Measurements from ENCODE around the gene MOXD1.
"Not testable (repeated sequence)": the region's sequence is repeated elsewhere in the genome, so short reads cannot be mapped to it uniquely, and the experiment has no call there.

Gene MOXD1

GRCh38 chr6:132322398-132322797 is 78.9 kb downstream of the MOXD1 start:
- no peaks in the 10 kb centered on the region for H3K36me3 ChIP-seq
- H3K4me3 ChIP-seq (ENCODE audit: low read depth, low read length): no peak overlapping the region
- no peaks in the 10 kb centered on the region for H3K9me3 ChIP-seq (ENCODE audit: severe bottlenecking)
- TF ChIP-seq CTCF (IDR thresholded peaks at IDR 0.05; ENCODE audit: low read depth, low read length): no peak
- no peak overlapping the region for H3K27ac ChIP-seq
- DNase-seq: no peak
- H3K27me3 ChIP-seq (ENCODE audit: insufficient read depth, low read depth, severe bottlenecking): peaks cover 45% of the 10 kb centered on the region

GRCh38 chr6:132320007-132320406 is 81.3 kb downstream of the MOXD1 start:
- no peak overlapping the region for H3K27ac ChIP-seq
- no peaks in the 10 kb centered on the region for H3K9me3 ChIP-seq (ENCODE audit: severe bottlenecking)
- H3K27me3 ChIP-seq (ENCODE audit: insufficient read depth, low read depth, severe bottlenecking): peaks cover 34% of the 10 kb centered on the region
- TF ChIP-seq CTCF (IDR thresholded peaks at IDR 0.05; ENCODE audit: low read depth, low read length): no peak
- no peak for DNase-seq
- no peak overlapping the region for H3K4me3 ChIP-seq (ENCODE audit: low read depth, low read length)
- H3K36me3 ChIP-seq: no peaks in the 10 kb centered on the region

- TF ChIP-seq CTCF (IDR thresholded peaks at IDR 0.05; ENCODE audit: low read depth, low read length): no peak
- H3K9me3 ChIP-seq (ENCODE audit: severe bottlenecking): no peaks in the 10 kb centered on the region
- no peak overlapping the region for H3K27ac ChIP-seq
- no peaks in the 10 kb centered on the region for H3K36me3 ChIP-seq
- no peak overlapping the region for H3K4me3 ChIP-seq (ENCODE audit: low read depth, low read length)
- no peak for DNase-seq
- peaks cover 27% of the 10 kb centered on the region for H3K27me3 ChIP-seq (ENCODE audit: insufficient read depth, low read depth, severe bottlenecking)
These were observed 84.3 kb downstream of the MOXD1 start for GRCh38 chr6:132316970-132317369.

GRCh38 chr6:132314432-132314831 is 86.8 kb downstream of the MOXD1 start:
- Histone ChIP-seq H3K9me3 (ENCODE audit: severe bottlenecking) (peaks cover 2% of the 10 kb centered on the region), H3K27me3 (ENCODE audit: insufficient read depth, low read depth, severe bottlenecking) (peaks cover 39% of the 10 kb centered on the region), H3K27ac (no peak overlapping the region), H3K4me3 (ENCODE audit: low read depth, low read length) (no peak overlapping the region), H3K36me3 (no peaks in the 10 kb centered on the region)
- TF ChIP-seq CTCF (IDR thresholded peaks at IDR 0.05; ENCODE audit: low read depth, low read length): no peak
- DNase-seq: no peak

GRCh38 chr6:132310921-132311320 is 90.4 kb downstream of the MOXD1 start:
- H3K27me3 ChIP-seq (ENCODE audit: insufficient read depth, low read depth, severe bottlenecking): peaks cover 59% of the 10 kb centered on the region
- H3K27ac ChIP-seq: no peak overlapping the region
- DNase-seq: no peak
- H3K4me3 ChIP-seq (ENCODE audit: low read depth, low read length): no peak overlapping the region
- no peaks in the 10 kb centered on the region for H3K36me3 ChIP-seq
- no peak for TF ChIP-seq CTCF (IDR thresholded peaks at IDR 0.05; ENCODE audit: low read depth, low read length)
- H3K9me3 ChIP-seq (ENCODE audit: severe bottlenecking): peaks cover 4% of the 10 kb centered on the region

- H3K36me3 ChIP-seq; H3K27ac ChIP-seq; H3K4me3 ChIP-seq (ENCODE audit: low read depth, low read length); H3K9me3 ChIP-seq (ENCODE audit: severe bottlenecking); DNase-seq: not testable (repeated sequence)
- H3K27me3 ChIP-seq (ENCODE audit: insufficient read depth, low read depth, severe bottlenecking): peaks cover 64% of the 10 kb centered on the region
These were observed 91.1 kb downstream of the MOXD1 start for GRCh38 chr6:132310151-132310550.
